Heart left ventricle (tissue), 16 donors: ENCODE measurements around the gene IRF2BPL. TPM values are rescaled to one million over a fixed set of nuclear protein-coding genes. Genes with fewer than 3 reads are reported as not detected.

Experiments used
- ATAC-seq, 4 donors: fragments of 200-7000 bp; cut with Tn5 transposase; one replicate each; pipeline ENCODE4 v1.9.1; 2020 to 2022; ENCODE audit warnings: moderate library complexity in 4 of 4, mild to moderate bottlenecking in 3 of 4, moderate number of reproducible peaks in 1 of 4
- DNase-seq, 5 donors: peaks; one replicate each; pipeline ENCODE4 v3.0.0-alpha.2; 2020
- H3K27ac ChIP-seq, 12 donors: fragments of 200-600 bp; sonication (generic) in 4 of 12; one replicate each; pipeline versions ENCODE4 v1.5.0 to v1.8.0; 2016 to 2022; ENCODE audit warnings: mild to moderate bottlenecking in 2 of 12
- H3K27me3 ChIP-seq, 9 donors: fragments of 200-600 bp; sonication (generic) in 2 of 9; one replicate each; pipeline versions ENCODE4 v1.5.1 to v1.8.0; 2016 to 2022; ENCODE audit warnings: mild to moderate bottlenecking in 3 of 9
- H3K36me3 ChIP-seq, 9 donors: fragments of 200-600 bp; sonication (generic) in 2 of 9; one replicate each; pipeline versions ENCODE4 v1.5.0 to v1.8.0; 2018 to 2022; ENCODE audit warnings: mild to moderate bottlenecking in 2 of 9
- H3K4me1 ChIP-seq, 12 donors: fragments of 200-600 bp; sonication (generic) in 4 of 12; one replicate each; pipeline versions ENCODE4 v1.5.0 to v1.8.0; 2016 to 2022; ENCODE audit warnings: mild to moderate bottlenecking in 3 of 12
- H3K4me3 ChIP-seq, 12 donors: fragments of 200-600 bp; sonication (generic) in 4 of 12; one replicate each; pipeline versions ENCODE4 v1.5.0 to v1.8.0; 2017 to 2022; ENCODE audit warnings: mild to moderate bottlenecking in 9 of 12, moderate library complexity in 4 of 12
- H3K9me3 ChIP-seq, 12 donors: fragments of 200-600 bp; sonication (generic) in 4 of 12; one replicate each; pipeline versions ENCODE4 v1.5.0 to v1.8.0; 2016 to 2022; ENCODE audit warnings: mild to moderate bottlenecking in 1 of 12
- CTCF ChIP-seq, 12 donors: fragments of 200-600 bp; sonication (generic) in 4 of 12; IDR thresholded peaks; one replicate each; pipeline versions ENCODE4 v1.5.0 to v1.8.0; 2018 to 2022; ENCODE audit warnings: antibody characterized with exemption in 12 of 12, mild to moderate bottlenecking in 5 of 12
- POLR2A ChIP-seq, 2 donors: fragments of 450-650 bp; IDR thresholded peaks; one replicate each; pipeline ENCODE4 v1.6.1; 2017; ENCODE audit warnings: antibody characterized with exemption in 2 of 2, mild to moderate bottlenecking in 2 of 2, moderate library complexity in 2 of 2
- WGBS, 4 donors: extraction: QIAGEN DNeasy Blood & Tissue Kit in 2 of 4; methylation state at CpG; one replicate each; pipeline versions ENCODE4 v1.1.5 to v1.1.7; 2013 to 2018; 5-methylcytosine and 5-hydroxymethylcytosine counted together
- intact Hi-C, 10 donors: fragments of 100-400 bp; cut with DNase I; formaldehyde crosslinking; loops; one replicate each; pipeline versions ENCODE4 v1.11.1 to v1.14.2; 2022
- polyA plus RNA-seq, 2 donors: library from polyadenylated mRNA; stranded (reverse); fragments of 200-250 nt; gene quantifications; one replicate each; pipeline ENCODE4 v1.2.3, GENCODE V29; 2013
- total RNA-seq, 9 donors: library from RNA; depleted of rRNA in 2 of 9; stranded (reverse); fragments of >200 nt in 2 of 9; fragmentation: NEBNext Ultra II Directional in 3 of 9; extraction: Animal tissue kit (Norgen Biotek cat#: 25700) in 3 of 9; gene quantifications; one replicate each; pipeline versions ENCODE4 v1.1.0 to v1.2.4, GENCODE V29; 2016 to 2023
- donor health status: ischemic (EF 13 %, LVEDD 7.1; RV severe dilation, severe dysfunction).
- donor health status: healthy with polysubstance abuse.
- donor health status: DM: no; HTN: yes; CAD: no.
- donor health status: DM: no; HTN: no; CAD: no.
- donor health status: ischemic (EF 25% LVEDD 6.9; RV normal size, moderate dysfunction).
- donor health status: ischemic (EF 25% LVEDD 5.7; RV mildly dilated, moderate dysfunction).
- donor health status: healthy.
- donor health status: DM: yes; HTN: yes; CAD: no.
- donor health status: ischemic (EF 35%, LVEDD 5.7; RV mildly dilated, moderate dysfunction).
- donor health status: nonischemic (EF 11% LVEDD 7.7; RV severe dilation, severe dysfunction).
- donor health status: DM: yes; HTN: yes; CAD: no.
- donor health status: PGD.
- donor health status: ischemic (EF 29% LVEDD 5.4; RV normal size, mild dysfunction).
- donor health status: nonischemic (EF 23%, LVEDD 6.1; RV moderate dilation, normal function).

The IRF2BPL gene
- total and polyA plus RNA-seq, 11 donors, result 7.5 to 59.2 (median 36.2) TPM

- TF ChIP-seq POLR2A (IDR thresholded peaks at IDR 0.05), result no peak
- TF ChIP-seq CTCF (IDR thresholded peaks at IDR 0.05), result no peak
- Histone ChIP-seq H3K4me3 (no peak overlapping the region), H3K27me3 (no peaks in the 10 kb centered on the region), H3K9me3 (peaks cover 0 to 7% (median 3%) of the 10 kb centered on the region in 12 donors), H3K4me1 (peaks cover 2 to 66% (median 28%) of the 10 kb centered on the region in 12 donors), H3K27ac (peak overlapping the region; percentile 27 to 90 (median 79)), H3K36me3 (no peaks in the 10 kb centered on the region)
- DNase-seq (peak; percentile 66 to 89 (median 85)), ATAC-seq (peak; percentile 82 to 91 (median 86))
- 15 to 26% (median 19%) methylated on average over 5 to 11 of the region's 11 CpGs for WGBS, 4 donors
- intact Hi-C loops, result loop anchor here in 3 of 10 donors (5.0 to 10.0 kb wide), 2 partner anchors 94 to 106 kb away; no protein-coding TSS in a partner anchor
Observed at GRCh38 chr14:77051116-77051515, 22.6 kb upstream of the IRF2BPL start.

- Histone ChIP-seq H3K36me3 (no peaks in the 10 kb centered on the region), H3K4me1 (peaks cover 19 to 85% (median 59%) of the 10 kb centered on the region in 12 donors), H3K27me3 (no peaks in the 10 kb centered on the region), H3K9me3 (no peaks in the 10 kb centered on the region), H3K27ac (peak overlapping the region in 11 of 12 donors; percentile 0 to 99 (median 94)), H3K4me3 (no peak overlapping the region)
- WGBS, 4 donors, result 53 to 64% (median 57%) methylated on average over 3 of the region's 3 CpGs
- intact Hi-C loops, result loop anchor here in 1 of 10 donors (5.0 kb wide), 1 partner anchor 89 kb away; no protein-coding TSS in a partner anchor
- DNase-seq (no peak), ATAC-seq (no peak)
- TF ChIP-seq CTCF (IDR thresholded peaks at IDR 0.05) (no peak), POLR2A (IDR thresholded peaks at IDR 0.05) (no peak)
Observed at GRCh38 chr14:77046721-77047120, 18.2 kb upstream of the IRF2BPL start.

GRCh38 chr14:77045238-77046162 is 17.0 kb upstream of the IRF2BPL start:
- intact Hi-C loops, result loop anchor here in 4 of 10 donors (2.0 to 5.0 kb wide), 3 partner anchors 17 to 88 kb away; partner anchors contain the start of gene IRF2BPL (in 2 of the 4)
- TF ChIP-seq CTCF (IDR thresholded peaks at IDR 0.05) (no peak), POLR2A (IDR thresholded peaks at IDR 0.05) (no peak)
- H3K27ac ChIP-seq, result peak overlapping the region; percentile 92 to 99 (median 97)
- WGBS, 4 donors, result 51 to 59% (median 53%) methylated on average over 9 of the region's 9 CpGs
- no peak overlapping the region for H3K4me3 ChIP-seq
- ATAC-seq (peak in 1 of 4 donors; percentile 10), DNase-seq (peak in 2 of 5 donors; percentile 40 to 45)
- peaks cover 30 to 85% (median 63%) of the 10 kb centered on the region in 12 donors for H3K4me1 ChIP-seq
- H3K27me3 ChIP-seq, result no peaks in the 10 kb centered on the region
- H3K9me3 ChIP-seq, result no peaks in the 10 kb centered on the region
- H3K36me3 ChIP-seq, result no peaks in the 10 kb centered on the region

- TF ChIP-seq CTCF (IDR thresholded peaks at IDR 0.05) (no peak), POLR2A (IDR thresholded peaks at IDR 0.05) (no peak)
- 10 to 37% (median 25%) methylated on average over 2 of the region's 2 CpGs for WGBS, 4 donors
- no peaks in the 10 kb centered on the region for H3K36me3 ChIP-seq
- DNase-seq (peak in 4 of 5 donors; percentile 46 to 80 (median 68)), ATAC-seq (peak in 2 of 4 donors; percentile 3 to 8)
- H3K4me3 ChIP-seq, result no peak overlapping the region
- H3K27ac ChIP-seq, result peak overlapping the region; percentile 92 to 99 (median 97)
- intact Hi-C loops, result loop anchor here in 5 of 10 donors (2.0 to 5.0 kb wide), 3 partner anchors 16 to 88 kb away; partner anchors contain the start of gene IRF2BPL (in 2 of the 5)
- peaks cover 30 to 82% (median 64%) of the 10 kb centered on the region in 12 donors for H3K4me1 ChIP-seq
- H3K27me3 ChIP-seq, result no peaks in the 10 kb centered on the region
- H3K9me3 ChIP-seq, result no peaks in the 10 kb centered on the region
Observed at GRCh38 chr14:77044783-77045237, 16.3 kb upstream of the IRF2BPL start.
